Left ventricle myocardium inferior (tissue), 1 donor: Measurements from ENCODE around the gene ITGB3. TPM values are rescaled to one million over a fixed set of nuclear protein-coding genes. Genes with fewer than 3 reads are reported as not detected.
A peak's percentile ranks its signal among the peaks of the same experiment; 100 is the strongest.

ENCODE experiments used
- DNase-seq: peaks from one replicate; pipeline ENCODE4 v3.0.0-alpha.2; 2020
- H3K27ac ChIP-seq: fragments of 200-600 bp; replicated peaks from 2 replicates; pipeline ENCODE4 v1.8.0; 2021
- H3K27me3 ChIP-seq: fragments of 200-600 bp; 2 replicates; pipeline ENCODE4 v1.8.0; 2021; ENCODE audit warnings: low read depth
- H3K36me3 ChIP-seq: fragments of 200-600 bp; 2 replicates; pipeline ENCODE4 v1.8.0; 2021
- H3K4me1 ChIP-seq: fragments of 200-600 bp; 2 replicates; pipeline ENCODE4 v1.8.0; 2021
- H3K4me3 ChIP-seq: fragments of 200-600 bp; 2 replicates; pipeline ENCODE4 v1.8.0; 2021; ENCODE audit warnings: mild to moderate bottlenecking, moderate library complexity
- H3K9me3 ChIP-seq: fragments of 200-600 bp; replicated peaks from 2 replicates; pipeline ENCODE4 v1.8.0; 2021
- intact Hi-C: fragments of 100-400 bp; cut with micrococcal nuclease; formaldehyde crosslinking; loops from one replicate; pipeline ENCODE4 v1.11.0; 2022
- total RNA-seq: library from RNA; stranded (reverse); fragmentation: NEBNext Ultra II Directional; extraction: Animal tissue kit (Norgen Biotek cat#: 25700); gene quantifications from one replicate; pipeline ENCODE4 v1.2.1, GENCODE V29; 2021
- TF ChIP-seq, protein P1 (sequence below): fragments of 200-600 bp; IDR thresholded peaks from 2 replicates; pipeline ENCODE4 v1.8.0; 2021; ENCODE audit warnings: antibody characterized with exemption, mild to moderate bottlenecking, borderline replicate concordance
- donor health status: DM: no; HTN: yes; CAD: no; lungs with severe emphysema.

ITGB3 gene
- total RNA-seq, 1 donor from 2014 or later = 3.3 TPM

- no peak overlapping the region for H3K4me3 ChIP-seq
- intact Hi-C loops = no loop called here
- TF ChIP-seq, protein P1, sequence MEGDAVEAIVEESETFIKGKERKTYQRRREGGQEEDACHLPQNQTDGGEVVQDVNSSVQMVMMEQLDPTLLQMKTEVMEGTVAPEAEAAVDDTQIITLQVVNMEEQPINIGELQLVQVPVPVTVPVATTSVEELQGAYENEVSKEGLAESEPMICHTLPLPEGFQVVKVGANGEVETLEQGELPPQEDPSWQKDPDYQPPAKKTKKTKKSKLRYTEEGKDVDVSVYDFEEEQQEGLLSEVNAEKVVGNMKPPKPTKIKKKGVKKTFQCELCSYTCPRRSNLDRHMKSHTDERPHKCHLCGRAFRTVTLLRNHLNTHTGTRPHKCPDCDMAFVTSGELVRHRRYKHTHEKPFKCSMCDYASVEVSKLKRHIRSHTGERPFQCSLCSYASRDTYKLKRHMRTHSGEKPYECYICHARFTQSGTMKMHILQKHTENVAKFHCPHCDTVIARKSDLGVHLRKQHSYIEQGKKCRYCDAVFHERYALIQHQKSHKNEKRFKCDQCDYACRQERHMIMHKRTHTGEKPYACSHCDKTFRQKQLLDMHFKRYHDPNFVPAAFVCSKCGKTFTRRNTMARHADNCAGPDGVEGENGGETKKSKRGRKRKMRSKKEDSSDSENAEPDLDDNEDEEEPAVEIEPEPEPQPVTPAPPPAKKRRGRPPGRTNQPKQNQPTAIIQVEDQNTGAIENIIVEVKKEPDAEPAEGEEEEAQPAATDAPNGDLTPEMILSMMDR = no peak
- no peak for DNase-seq
- H3K9me3 ChIP-seq = no peaks in the 10 kb centered on the region
- H3K4me1 ChIP-seq = peaks cover 53% of the 10 kb centered on the region
- H3K27me3 ChIP-seq = no peaks in the 10 kb centered on the region
- no peak overlapping the region for H3K27ac ChIP-seq
- H3K36me3 ChIP-seq = no peaks in the 10 kb centered on the region
Measured at GRCh38 chr17:47207143-47208067, 46.2 kb upstream of the ITGB3 start.

- Histone ChIP-seq H3K4me3 (peak within 1 kb of the TSS; percentile 22), H3K27ac (peak within 1 kb of the TSS; percentile 50), H3K27me3 (no peaks in the 10 kb centered on the region), H3K4me1 (peaks cover 52% of the 10 kb centered on the region), H3K9me3 (no peaks in the 10 kb centered on the region), H3K36me3 (no peaks in the 10 kb centered on the region)
- intact Hi-C loops = no loop called here
- DNase-seq = no peak
- TF ChIP-seq, protein P1 = no peak
Measured at GRCh38 chr17:47208744-47209488, 44.7 kb upstream of the ITGB3 start, which contains the start of gene MYL4. MYL4 (plus strand) TSS chr17:47209348; CDS start chr17:47209423, 75 bp downstream.

DNA sequence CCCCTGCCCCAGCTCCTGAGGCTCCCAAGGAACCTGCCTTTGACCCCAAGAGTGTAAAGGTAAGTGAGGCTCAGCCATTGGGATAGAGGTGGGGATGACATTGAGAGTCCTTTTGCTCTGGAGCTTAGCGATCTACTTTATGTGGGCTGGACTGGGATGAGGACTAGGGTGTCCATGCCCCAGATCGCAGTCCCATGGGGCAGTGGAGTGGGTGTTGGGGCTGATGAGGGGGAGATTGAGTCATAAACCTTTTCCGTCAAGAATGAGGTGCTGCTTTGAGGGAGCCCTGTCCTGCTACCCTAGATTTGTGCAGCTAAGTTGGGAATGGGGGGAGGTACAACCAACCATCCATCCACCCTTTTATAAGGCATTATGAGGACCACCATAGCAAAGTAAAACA, 44.1 kb upstream of the ITGB3 start:
- Histone ChIP-seq H3K27me3 (no peaks in the 10 kb centered on the region), H3K4me3 (peak overlapping the region; percentile 22), H3K27ac (peak overlapping the region; percentile 50), H3K4me1 (peaks cover 46% of the 10 kb centered on the region), H3K9me3 (no peaks in the 10 kb centered on the region), H3K36me3 (no peaks in the 10 kb centered on the region)
- no peak for DNase-seq
- TF ChIP-seq, protein P1 = no peak
- intact Hi-C loops = no loop called here

GRCh38 chr17:47210105-47210504, 43.5 kb upstream of the ITGB3 start:
- Histone ChIP-seq H3K9me3 (no peaks in the 10 kb centered on the region), H3K4me3 (peak overlapping the region; percentile 22), H3K27ac (peak overlapping the region; percentile 50), H3K36me3 (no peaks in the 10 kb centered on the region), H3K4me1 (peaks cover 40% of the 10 kb centered on the region), H3K27me3 (no peaks in the 10 kb centered on the region)
- intact Hi-C loops = no loop called here
- no peak for DNase-seq
- TF ChIP-seq, protein P1 = no peak

DNA sequence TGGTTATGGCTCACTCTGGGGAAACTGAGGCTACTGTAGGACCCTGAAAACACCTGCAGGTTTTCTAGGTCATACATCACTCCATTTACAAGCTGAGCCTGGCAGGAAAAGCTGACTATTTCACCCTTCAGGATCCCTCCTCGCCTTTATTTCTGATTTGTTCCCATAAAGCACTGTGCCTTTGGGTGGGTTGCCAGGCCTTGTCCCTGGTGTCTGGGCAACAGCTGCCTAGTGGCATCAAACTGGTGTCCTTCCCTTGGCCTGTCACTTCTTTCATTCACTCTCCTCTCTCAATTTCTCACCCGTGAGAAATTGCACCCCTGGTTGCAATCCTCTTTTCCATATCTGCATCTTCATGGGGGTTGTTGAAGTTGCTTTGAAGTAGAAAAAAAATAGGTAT, 42.8 kb upstream of the ITGB3 start:
- Histone ChIP-seq H3K27me3 (no peaks in the 10 kb centered on the region), H3K4me1 (peaks cover 33% of the 10 kb centered on the region), H3K27ac (peak overlapping the region; percentile 50), H3K36me3 (no peaks in the 10 kb centered on the region), H3K9me3 (no peaks in the 10 kb centered on the region), H3K4me3 (peak overlapping the region; percentile 22)
- intact Hi-C loops = no loop called here
- TF ChIP-seq, protein P1 = no peak
- no peak for DNase-seq
